GM12878 (cell line): ENCODE results near the gene DMWD. TPM values are rescaled to one million over a fixed set of nuclear protein-coding genes. Genes with fewer than 3 reads are reported as not detected.

Experiments used
- ATAC-seq: fragments of 200-7000 bp; cut with Tn5 transposase; 3 replicates; pipeline ENCODE4 v1.9.1; 2020; ENCODE audit warnings: mild to moderate bottlenecking, moderate library complexity
- BruUV-seq: library from RNA; stranded (reverse); fragments of 400-500 nt; replicated peaks from 2 replicates; lab custom pipeline; 2021; lab: Mats Ljungman, UMichigan
- CTCF ChIA-PET: fragments of 300-600 bp; sonication (Branson Sonifier 250); formaldehyde crosslinking; extraction: SDS; loops from one replicate; lab custom pipeline; 2021; ENCODE audit warnings: inconsistent platforms; lab: Yijun Ruan, JAX
- POLR2A ChIA-PET: fragments of 350-600 bp; formaldehyde crosslinking; extraction: SDS; loops from one replicate; lab custom pipeline; 2021; ENCODE audit warnings: inconsistent platforms; lab: Charles Lee
- RAD21 ChIA-PET: fragments of 300-600 bp; sonication (Branson Sonifier 250); formaldehyde crosslinking; loops from one replicate; lab custom pipeline; 2023; ENCODE audit warnings: antibody characterized with exemption; ENCODE audit not compliant: unreplicated experiment; lab: Charles Lee
- SMC1A ChIA-PET: fragments of 300-600 bp; sonication (Branson Sonifier 250); formaldehyde crosslinking; loops from one replicate; lab custom pipeline; 2023; ENCODE audit not compliant: unreplicated experiment, uncharacterized antibody; lab: Charles Lee
- DNase-seq: peaks from one replicate; pipeline ENCODE4 v3.0.0-alpha.2; 2011; ENCODE audit warnings: low read depth, low spot score
- FAIRE-seq: peaks from 3 replicates; lab custom pipeline; 2011; peaks lifted over from hg19 to GRCh38; lab: Jason Lieb, UNC
- H2AFZ ChIP-seq: 2 replicates; pipeline ENCODE4 v1.6.0; 2011; ENCODE audit warnings: low read depth, low read length, control low read depth; ENCODE audit not compliant: control insufficient read depth
- H3K27ac ChIP-seq: 2 replicates; pipeline ENCODE4 v1.5.1; 2011; ENCODE audit warnings: control low read depth; ENCODE audit not compliant: control insufficient read depth, insufficient read depth
- H3K27me3 ChIP-seq, 2 experiments: replicated peaks in 1 of 2; 2 replicates each; pipeline versions ENCODE4 v1.6.0 to v1.6.1; 2011; ENCODE audit warnings: low read length in 1 of 2; ENCODE audit not compliant: control insufficient read depth in 2 of 2, insufficient read depth in 2 of 2
- H3K36me3 ChIP-seq, 2 experiments: 2 replicates each; pipeline ENCODE4 v1.5.1; 2011; ENCODE audit warnings: low read length in 1 of 2; ENCODE audit not compliant: control insufficient read depth in 2 of 2, insufficient read depth in 2 of 2
- H3K4me1 ChIP-seq: 2 replicates; pipeline ENCODE4 v1.6.1; 2011; ENCODE audit warnings: mild to moderate bottlenecking, low read length, moderate library complexity, mixed read lengths; ENCODE audit not compliant: control insufficient read depth, insufficient read depth
- H3K4me2 ChIP-seq: 2 replicates; pipeline ENCODE4 v1.6.0; 2011; ENCODE audit warnings: control low read depth; ENCODE audit not compliant: control insufficient read depth, insufficient read depth
- H3K4me3 ChIP-seq: fragments of 200-600 bp; sonication (generic); 2 replicates; pipeline ENCODE4 v1.5.1; 2016
- H3K79me2 ChIP-seq: 2 replicates; pipeline ENCODE4 v1.6.0; 2011; ENCODE audit warnings: low read length; ENCODE audit not compliant: control insufficient read depth, insufficient read depth
- H3K9ac ChIP-seq: 2 replicates; pipeline ENCODE4 v1.8.0; 2011; ENCODE audit warnings: low read length, control low read depth, mixed read lengths; ENCODE audit not compliant: control insufficient read depth, insufficient read depth
- H3K9me3 ChIP-seq: replicated peaks from 3 replicates; pipeline ENCODE4 v1.5.1; 2011; ENCODE audit warnings: mild to moderate bottlenecking, low read length; ENCODE audit not compliant: control insufficient read depth, insufficient read depth
- H4K20me1 ChIP-seq: 2 replicates; pipeline ENCODE4 v1.6.0; 2011; ENCODE audit not compliant: control insufficient read depth, insufficient read depth
- EZH2 ChIP-seq: IDR thresholded peaks from 2 replicates; pipeline ENCODE4 v1.6.1; 2012; ENCODE audit warnings: low read depth, mild to moderate bottlenecking, control low read depth, inconsistent platforms, low read length, borderline replicate concordance; ENCODE audit not compliant: control insufficient read depth
- KLF5 ChIP-seq: fragments of 450-650 bp; IDR thresholded peaks from 2 replicates; pipeline ENCODE4 v1.6.1; 2014; ENCODE audit warnings: mild to moderate bottlenecking; ENCODE audit not compliant: partially characterized antibody
- MEF2A ChIP-seq: IDR thresholded peaks from 2 replicates; pipeline ENCODE4 v1.6.1; 2011; ENCODE audit warnings: low read depth, mild to moderate bottlenecking, low read length, moderate library complexity; ENCODE audit not compliant: insufficient read depth
- SPI1 ChIP-seq: IDR thresholded peaks from 2 replicates; pipeline ENCODE4 v1.6.1; 2011; ENCODE audit warnings: low read depth, mild to moderate bottlenecking, low read length, moderate library complexity, borderline replicate concordance; ENCODE audit not compliant: insufficient read depth
- SRF ChIP-seq, 2 experiments: IDR thresholded peaks; 2 replicates each; pipeline ENCODE4 v1.6.1; 2011; ENCODE audit warnings: low read depth in 2 of 2, low read length in 2 of 2, mild to moderate bottlenecking in 1 of 2, moderate library complexity in 1 of 2
- ZBED1 ChIP-seq: IDR thresholded peaks from 2 replicates; pipeline ENCODE4 v1.6.1; 2016; ENCODE audit warnings: borderline replicate concordance
- ZNF384 ChIP-seq: IDR thresholded peaks from 2 replicates; pipeline ENCODE4 v1.6.1; 2012; ENCODE audit warnings: low read depth, mild to moderate bottlenecking, low read length, improper control_type of control experiment, borderline replicate concordance
- WGBS: methylation state at CpG from one replicate; pipeline ENCODE4 v1.1.6; 2016; ENCODE audit warnings: low lambda C conversion rate; ENCODE audit not compliant: insufficient replicate concordance, insufficient coverage; ENCODE audit errors: missing lambda C conversion rate; 5-methylcytosine and 5-hydroxymethylcytosine counted together
- in situ Hi-C: fragments of 300-500 bp; cut with MboI; formaldehyde crosslinking; loops from 9 replicates; pipeline ENCODE4 v1.14.3; 2018; ENCODE audit warnings: mixed read lengths
- intact Hi-C: fragments of 100-400 bp; cut with micrococcal nuclease; formaldehyde crosslinking; loops from one replicate; pipeline ENCODE4 v1.14.2; 2022; ENCODE audit not compliant: unreplicated experiment
- polyA plus RNA-seq, 11 experiments: library from polyadenylated mRNA; depleted of rRNA in 4 of 11; unstranded in 6 of 11; stranded (reverse) in 5 of 11; fragments of >200 nt; fragmentation: Nextera tagmentation in 4 of 11; fragmentation: Illumina TruSeq in 1 of 11; extraction: Ambion mirVana in 4 of 11; extraction: Trizol in 1 of 11; gene quantifications; 1 replicate in 1 of 11; 2 replicates in 10 of 11; pipeline versions ENCODE4 v1.2.1 to v1.2.3, GENCODE V29; 2011 to 2016; ENCODE audit warnings: inconsistent platforms in 2 of 11, missing spikeins in 2 of 11, low read depth in 1 of 11
- total RNA-seq, 4 experiments: library from RNA; depleted of rRNA in 3 of 4; stranded (reverse); fragments of >200 nt in 3 of 4; fragmentation: Illumina TruSeq in 1 of 4; extraction: Trizol in 1 of 4; gene quantifications; 2 replicates each; pipeline versions ENCODE4 v1.2.1 to v1.2.3, GENCODE V29; 2013 to 2021
- TF ChIP-seq, protein P1 (sequence below): fragments of 450-650 bp; IDR thresholded peaks from 2 replicates; pipeline ENCODE4 v1.6.1; 2016; ENCODE audit warnings: mild to moderate bottlenecking
- TF ChIP-seq, protein P2 (sequence below): fragments of 450-650 bp; IDR thresholded peaks from 2 replicates; pipeline ENCODE4 v1.6.1; 2017; ENCODE audit warnings: borderline replicate concordance

The DMWD gene
- total and polyA plus RNA-seq, 10 of the 15 experiments (the other 5 are each of a cell fraction or from before 2014, with no cell fraction given): 3.5 to 56.0 (median 11.6) TPM

DNA sequence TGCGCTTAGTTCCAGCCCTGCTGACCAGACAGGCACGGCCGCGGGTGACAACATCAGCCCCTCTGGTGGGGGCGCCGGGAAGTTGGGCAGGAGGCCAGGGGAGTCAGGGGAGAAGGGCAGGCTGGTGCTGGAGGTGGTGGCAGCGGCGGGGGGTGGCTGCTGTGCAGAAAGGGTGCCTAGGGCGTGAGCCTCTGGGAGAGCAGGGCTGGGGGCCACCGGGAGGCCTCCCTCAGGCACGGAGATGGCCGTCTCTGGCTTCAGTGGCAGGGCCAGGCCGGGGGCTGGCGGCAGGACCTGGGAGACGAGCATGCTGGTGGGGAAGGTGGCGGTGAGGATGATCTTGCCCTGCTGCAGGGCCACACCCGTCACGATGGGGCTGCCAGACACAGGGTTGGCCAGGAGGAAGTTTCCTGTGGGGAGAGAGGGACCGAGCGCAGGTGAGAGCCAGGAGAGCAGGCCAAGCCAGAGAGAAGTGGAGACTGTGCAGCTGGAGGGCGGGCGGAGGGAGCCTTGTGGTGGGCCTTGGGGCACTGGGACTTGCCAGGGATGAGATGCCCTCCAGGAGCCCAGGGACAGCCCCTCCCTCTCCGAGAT lies 26.8 kb downstream of the DMWD start (continued):
- no peak for TF ChIP-seq EZH2
- TF ChIP-seq, protein P1, sequence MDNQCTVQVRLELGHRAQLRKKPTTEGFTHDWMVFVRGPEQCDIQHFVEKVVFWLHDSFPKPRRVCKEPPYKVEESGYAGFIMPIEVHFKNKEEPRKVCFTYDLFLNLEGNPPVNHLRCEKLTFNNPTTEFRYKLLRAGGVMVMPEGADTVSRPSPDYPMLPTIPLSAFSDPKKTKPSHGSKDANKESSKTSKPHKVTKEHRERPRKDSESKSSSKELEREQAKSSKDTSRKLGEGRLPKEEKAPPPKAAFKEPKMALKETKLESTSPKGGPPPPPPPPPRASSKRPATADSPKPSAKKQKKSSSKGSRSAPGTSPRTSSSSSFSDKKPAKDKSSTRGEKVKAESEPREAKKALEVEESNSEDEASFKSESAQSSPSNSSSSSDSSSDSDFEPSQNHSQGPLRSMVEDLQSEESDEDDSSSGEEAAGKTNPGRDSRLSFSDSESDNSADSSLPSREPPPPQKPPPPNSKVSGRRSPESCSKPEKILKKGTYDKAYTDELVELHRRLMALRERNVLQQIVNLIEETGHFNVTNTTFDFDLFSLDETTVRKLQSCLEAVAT: no peak

DNA sequence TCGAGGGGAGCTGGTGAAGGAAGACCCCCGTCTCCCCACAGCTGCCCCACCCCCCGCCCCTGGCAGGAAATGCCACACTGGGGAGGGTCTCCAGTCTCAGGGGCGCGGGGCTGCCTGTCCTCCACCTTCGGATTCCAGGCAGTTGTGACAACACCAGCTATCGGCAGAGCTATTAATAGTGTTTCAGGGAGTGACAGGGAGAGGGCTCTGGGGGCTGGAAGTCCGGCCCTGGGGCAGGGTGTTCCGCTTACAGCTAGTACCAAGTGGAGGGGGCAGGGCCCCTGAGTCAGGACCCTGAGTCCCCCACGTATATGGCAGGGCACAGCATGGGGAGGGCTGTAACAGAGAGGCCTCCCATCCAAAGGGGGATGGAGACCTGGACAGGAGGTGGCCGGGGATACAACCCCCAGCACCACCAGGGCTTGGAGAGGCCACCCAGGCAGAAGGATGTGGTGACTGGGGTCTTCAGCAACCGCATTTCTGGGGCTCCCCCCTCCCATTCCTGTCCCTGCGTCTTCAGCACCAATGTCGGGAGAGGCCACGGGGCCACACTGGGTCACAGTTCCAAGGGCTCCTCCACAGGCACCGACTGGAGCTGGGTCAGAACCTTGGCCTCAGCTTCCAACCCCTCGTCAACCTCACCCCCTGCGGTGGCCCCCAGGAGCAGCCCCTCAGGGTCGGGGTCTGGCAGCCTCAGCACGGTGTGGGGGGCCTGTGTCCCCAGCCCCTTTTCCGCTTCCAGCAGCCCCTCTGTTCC lies 27.5 kb downstream of the DMWD start:
- ChIA-PET POLR2A (no interaction called here), RAD21 (no interaction called here), SMC1A (no interaction called here), CTCF (no interaction called here)
- WGBS: 49% methylated on average over 20 of the region's 21 CpGs
- Histone ChIP-seq H3K27me3 (no peaks in the 10 kb centered on the region), H3K4me3 (no peak overlapping the region), H3K4me2 (no peak overlapping the region), H3K9ac (no peak overlapping the region), H2AFZ (no peak overlapping the region), H3K36me3 (no peaks in the 10 kb centered on the region), H3K4me1 (peaks cover 4% of the 10 kb centered on the region), H4K20me1 (no peaks in the 10 kb centered on the region), H3K79me2 (no peaks in the 10 kb centered on the region; the same call in 1 of the 2 replicates), H3K27ac (no peak overlapping the region), H3K9me3 (no peaks in the 10 kb centered on the region)
- in situ Hi-C loops: no loop called here
- FAIRE-seq: no peak
- intact Hi-C loops: loop anchor here (5.0 kb wide), 2 partner anchors 33 to 73 kb away; partner anchors contain the start of genes FBXO46, MEIOSIN, QPCTL and SNRPD2
- no peak for DNase-seq
- no peak for ATAC-seq
- BruUV-seq: no TSS peak
- no peak for TF ChIP-seq ZBED1
- TF ChIP-seq SRF (IDR thresholded peaks at IDR 0.05; ENCODE audit: low read depth in 2 of 2, low read length in 2 of 2): no peak
- no peak for TF ChIP-seq SPI1
- TF ChIP-seq, protein P2, sequence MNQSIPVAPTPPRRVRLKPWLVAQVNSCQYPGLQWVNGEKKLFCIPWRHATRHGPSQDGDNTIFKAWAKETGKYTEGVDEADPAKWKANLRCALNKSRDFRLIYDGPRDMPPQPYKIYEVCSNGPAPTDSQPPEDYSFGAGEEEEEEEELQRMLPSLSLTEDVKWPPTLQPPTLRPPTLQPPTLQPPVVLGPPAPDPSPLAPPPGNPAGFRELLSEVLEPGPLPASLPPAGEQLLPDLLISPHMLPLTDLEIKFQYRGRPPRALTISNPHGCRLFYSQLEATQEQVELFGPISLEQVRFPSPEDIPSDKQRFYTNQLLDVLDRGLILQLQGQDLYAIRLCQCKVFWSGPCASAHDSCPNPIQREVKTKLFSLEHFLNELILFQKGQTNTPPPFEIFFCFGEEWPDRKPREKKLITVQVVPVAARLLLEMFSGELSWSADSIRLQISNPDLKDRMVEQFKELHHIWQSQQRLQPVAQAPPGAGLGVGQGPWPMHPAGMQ: no peak
- no peak for TF ChIP-seq KLF5
- TF ChIP-seq MEF2A: no peak
- no peak for TF ChIP-seq ZNF384
